GM21619 (cell line): Measurements from ENCODE around the gene SNX5.
A peak's percentile ranks its signal among the peaks of the same experiment; 100 is the strongest.

Source experiments
- ATAC-seq: cut with Tn5 transposase; IDR thresholded peaks from one replicate; pipeline ENCODE4 v1.9.1; 2021; ENCODE audit not compliant: unreplicated experiment

The SNX5 gene

DNA sequence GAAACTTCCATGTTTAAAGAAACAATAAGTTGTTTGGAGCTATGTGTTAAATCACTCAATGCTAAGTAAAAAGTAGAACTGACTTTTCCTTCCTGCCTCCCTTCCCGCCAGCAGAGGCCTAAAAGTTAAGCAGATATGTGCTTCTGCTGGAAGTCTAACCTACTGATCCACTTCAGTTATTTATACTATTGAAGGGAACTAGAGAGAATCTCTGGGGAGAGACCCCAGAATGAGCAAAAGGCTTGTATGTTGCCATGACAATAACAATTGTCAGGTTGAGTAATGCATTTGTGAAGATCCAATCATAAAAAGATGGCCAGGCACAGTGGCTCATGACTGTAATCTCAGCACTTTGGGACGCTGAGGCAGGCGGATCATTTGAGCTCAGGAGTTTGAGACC is 25.0 kb upstream of the SNX5 start:
- no peak for ATAC-seq

DNA sequence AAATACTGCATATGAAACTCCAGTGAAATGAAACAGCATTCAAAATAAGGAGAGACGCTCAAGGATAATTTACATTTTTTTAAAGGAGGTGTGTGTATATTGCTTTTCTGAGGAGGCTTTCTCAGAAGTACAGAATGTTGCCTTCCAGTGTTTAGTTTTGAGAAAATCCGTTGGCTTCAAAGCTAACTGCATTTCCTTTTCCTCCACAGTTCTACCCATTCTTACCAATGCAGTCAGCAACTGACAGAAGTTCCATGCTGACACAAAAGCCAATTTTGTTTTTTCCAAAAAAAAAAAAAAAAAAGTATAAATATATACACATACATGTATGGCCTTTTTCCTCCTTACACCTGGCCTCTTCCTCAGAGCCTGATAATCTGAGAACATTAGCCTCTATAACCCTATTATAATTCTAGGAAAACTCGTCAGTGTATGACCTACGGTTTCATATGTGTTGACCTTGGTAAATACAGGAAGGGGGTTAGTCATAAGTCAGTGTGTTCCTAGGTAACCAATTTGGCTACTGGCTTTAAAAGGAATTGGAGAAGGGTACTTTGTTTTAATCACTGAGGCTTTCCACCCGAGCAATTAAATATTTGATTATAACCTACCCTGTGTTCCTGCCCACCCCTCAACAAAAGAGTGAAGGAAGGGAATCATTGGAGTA is 24.4 kb upstream of the SNX5 start:
- ATAC-seq = no peak

DNA sequence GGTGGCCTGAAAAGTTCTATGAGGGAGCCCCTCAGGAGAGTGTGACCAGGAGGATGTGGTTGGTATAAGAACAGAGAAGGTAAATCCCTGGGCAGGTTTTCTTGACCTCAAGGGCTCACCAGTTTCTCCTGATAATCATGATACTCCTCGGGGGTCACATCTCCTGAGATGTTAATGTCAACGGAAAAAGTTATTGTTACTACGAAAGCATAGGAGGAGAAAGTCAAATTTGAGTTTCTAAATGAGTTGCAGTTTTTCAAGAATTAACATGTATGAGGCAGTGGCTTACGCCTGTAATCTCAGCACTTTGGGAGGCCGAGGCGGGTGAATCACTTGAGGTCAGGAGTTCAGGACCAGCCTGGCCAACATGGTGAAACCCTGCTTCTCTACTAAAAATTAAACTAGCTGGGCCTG is 23.6 kb upstream of the SNX5 start:
- peak; percentile 59 for ATAC-seq

DNA sequence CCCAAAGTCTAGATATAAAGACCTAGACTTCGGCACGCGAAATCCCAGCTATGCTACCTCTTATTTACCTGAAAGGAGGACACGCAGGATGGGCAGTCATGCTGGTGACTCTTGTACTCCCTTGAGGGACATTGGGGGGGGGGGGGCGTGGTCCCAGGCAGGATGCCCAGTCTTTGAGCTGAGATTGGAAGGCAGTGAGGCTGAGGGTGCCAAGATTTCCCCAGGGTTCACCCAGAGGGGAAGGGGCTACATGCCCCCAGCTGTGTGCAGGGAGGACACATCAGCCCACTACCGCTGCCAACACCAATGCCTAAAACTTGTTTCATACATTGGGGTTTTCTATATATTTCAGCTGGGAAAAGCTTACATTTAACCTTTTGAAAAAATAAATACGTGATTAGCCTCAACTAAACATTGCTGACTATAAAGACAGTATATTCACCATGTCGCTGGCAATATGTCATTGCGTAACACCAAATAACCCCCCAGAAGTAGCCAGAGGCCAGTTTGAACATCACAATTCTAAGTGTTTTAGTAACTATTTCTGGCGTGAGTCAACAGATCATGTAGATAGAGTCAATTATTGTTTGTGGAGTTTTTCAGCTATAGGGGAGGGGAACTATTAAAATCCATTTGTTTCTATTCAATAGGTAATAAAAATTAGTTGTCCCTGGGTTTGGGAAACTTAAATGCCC is 21.8 kb upstream of the SNX5 start:
- no peak for ATAC-seq

DNA sequence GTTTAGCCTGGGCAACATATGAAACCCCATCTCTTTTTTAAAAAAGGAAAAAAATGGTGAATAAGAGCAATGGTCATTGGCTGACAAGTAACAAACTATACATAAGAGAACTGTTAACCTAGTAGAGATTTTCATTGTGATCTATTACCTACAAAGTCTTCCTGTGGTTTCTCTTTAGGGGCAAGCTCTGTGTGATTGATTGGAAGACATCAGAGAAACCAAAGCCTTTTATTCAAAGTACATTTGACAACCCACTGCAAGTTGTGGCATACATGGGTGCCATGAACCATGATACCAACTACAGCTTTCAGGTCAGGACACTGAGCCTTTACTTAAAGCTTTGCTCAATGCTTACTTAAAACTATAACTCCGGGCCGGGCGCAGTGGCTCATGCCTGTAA is 19.4 kb upstream of the SNX5 start:
- no peak for ATAC-seq

DNA sequence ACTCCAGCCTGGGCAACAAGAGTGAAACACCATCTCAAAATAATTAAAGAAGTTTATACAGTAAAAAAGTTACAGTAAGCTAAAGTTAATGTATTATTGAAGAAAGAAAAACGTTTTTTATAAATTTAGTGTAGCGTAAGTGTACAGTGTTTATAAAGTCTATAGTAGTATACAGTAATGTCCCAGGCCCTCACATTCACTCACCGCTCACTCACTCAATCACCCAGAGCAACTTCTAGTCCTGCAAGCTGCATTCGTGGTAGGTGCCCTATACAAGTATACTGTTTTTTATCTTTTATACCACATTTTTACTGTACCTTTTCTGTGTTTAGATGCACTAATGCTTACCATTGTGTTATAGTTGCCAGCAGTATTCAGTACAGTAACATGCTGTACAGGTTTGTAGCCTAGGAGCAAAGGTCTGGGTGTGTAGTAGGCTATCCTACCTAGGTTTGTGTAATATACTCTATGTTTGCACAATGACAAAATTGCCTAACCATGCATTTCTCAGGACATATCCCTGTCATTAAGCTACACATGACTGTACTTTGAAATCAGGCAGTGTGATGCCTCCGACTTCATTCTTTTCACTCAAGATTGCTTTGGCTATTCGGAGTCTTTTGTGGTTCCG is 16.9 kb upstream of the SNX5 start:
- no peak for ATAC-seq

DNA sequence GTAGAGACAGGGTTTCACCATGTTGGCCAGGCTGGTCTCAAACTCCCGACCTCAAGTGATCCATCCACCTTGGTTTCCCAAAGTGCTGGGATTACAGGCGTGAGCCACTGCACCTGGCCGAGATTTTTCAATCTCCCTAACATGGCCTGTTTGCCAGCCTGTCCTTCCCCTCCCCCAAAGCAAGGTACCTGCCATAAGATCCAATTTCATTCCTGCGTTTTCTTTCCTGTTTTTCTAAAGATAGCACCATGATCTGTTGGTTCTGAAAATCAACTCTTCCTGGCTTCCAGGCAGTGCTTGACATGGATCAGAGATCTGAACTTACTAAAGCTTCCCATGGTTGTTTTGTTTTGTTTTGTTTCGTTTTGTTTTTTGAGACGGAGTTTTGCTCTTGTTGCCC is 7.7 kb upstream of the SNX5 start:
- no peak for ATAC-seq

DNA sequence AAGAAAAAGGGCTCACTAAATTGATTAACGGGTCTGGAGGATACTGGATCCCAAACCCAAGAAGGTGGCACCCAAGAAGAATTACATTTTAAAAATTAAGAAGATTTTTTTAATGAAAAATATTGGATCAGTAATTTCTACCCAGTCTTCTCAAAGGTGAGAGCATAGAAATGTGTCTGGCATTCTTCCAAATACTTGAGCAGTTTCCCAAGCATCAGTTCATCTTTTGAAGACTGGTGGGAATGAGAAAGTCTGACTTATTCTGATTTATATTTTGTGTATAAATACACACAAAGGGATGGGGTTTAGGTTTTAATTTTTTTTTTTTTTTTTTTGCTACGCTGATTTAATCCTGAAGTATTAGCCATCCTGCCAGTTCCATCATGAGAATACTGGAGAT is 3.5 kb upstream of the SNX5 start:
- ATAC-seq = no peak

DNA sequence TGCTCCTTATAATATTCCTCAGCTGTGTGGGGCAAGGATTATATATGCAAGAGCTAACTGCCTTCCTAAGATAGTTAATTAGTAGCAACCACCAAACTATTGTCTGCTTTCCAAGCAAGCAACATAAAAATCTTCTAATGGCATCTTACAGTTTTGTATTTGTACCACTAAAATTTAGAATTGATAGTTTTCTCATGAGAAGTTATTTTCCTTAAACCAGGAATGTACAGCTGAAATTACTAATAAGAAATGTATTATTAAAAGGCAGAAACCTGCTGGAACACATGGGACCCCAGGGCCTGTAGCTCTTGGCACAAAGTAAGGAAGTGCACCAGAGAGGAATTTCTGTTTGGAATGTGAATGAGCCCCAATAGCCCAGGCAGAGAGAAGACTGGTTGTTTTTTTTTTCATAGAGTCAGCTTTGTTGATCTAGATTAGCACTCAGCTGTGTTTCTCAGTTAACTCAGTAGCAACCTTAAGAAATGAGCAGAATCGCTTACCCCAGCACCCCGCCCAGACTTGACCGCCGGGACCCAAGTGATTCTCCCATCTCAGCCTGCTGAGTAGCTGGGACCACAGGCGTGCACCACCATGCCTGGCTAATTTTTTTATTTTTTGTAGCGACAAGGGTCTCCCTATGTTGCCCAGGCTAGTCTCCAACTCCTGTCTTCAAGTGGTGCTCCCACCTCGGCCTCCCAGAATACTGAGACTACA is 2.9 kb upstream of the SNX5 start:
- ATAC-seq = no peak

DNA sequence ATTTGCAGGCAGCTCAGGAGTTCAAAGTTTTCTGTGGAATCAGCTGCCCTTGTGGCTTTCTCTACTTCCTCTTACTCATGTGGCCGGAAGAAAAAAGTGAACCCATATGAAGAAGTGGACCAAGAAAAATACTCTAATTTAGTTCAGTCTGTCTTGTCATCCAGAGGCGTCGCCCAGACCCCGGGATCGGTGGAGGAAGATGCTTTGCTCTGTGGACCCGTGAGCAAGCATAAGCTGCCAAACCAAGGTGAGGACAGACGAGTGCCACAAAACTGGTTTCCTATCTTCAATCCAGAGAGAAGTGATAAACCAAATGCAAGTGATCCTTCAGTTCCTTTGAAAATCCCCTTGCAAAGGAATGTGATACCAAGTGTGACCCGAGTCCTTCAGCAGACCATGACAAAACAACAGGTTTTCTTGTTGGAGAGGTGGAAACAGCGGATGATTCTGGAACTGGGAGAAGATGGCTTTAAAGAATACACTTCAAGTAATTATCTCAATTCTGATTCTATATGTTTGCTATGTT is 1.4 kb upstream of the SNX5 start:
- no peak for ATAC-seq

DNA sequence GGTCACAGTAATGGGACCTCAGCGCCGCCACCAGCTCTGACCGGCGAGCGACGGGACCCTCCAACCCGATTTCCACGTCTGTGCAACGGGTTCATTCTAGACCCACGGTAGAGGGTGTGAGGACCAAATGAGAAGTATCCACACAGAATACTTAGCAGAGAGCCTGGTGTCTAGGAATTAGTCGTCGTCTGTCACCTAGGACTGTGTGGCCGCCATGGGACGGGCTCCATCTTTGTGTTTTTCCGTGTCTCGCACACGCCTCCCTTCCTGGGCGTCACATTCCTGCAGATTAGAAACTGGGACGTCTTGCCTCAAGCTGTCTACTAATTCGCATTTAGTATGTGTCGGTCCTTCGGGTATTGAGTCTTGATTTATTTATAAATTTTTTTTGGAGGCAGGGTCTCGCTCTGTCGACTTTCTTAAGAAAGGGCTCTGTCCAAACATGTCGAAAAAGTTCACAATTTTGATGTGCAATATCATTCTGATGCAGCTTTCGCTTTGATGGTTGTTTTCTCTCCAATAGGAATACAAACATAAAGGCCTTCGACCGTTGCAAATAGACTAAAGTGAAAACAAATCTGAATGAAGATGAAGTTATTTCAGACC is 787 bp upstream of the SNX5 start:
- peak; percentile 5 for ATAC-seq

DNA sequence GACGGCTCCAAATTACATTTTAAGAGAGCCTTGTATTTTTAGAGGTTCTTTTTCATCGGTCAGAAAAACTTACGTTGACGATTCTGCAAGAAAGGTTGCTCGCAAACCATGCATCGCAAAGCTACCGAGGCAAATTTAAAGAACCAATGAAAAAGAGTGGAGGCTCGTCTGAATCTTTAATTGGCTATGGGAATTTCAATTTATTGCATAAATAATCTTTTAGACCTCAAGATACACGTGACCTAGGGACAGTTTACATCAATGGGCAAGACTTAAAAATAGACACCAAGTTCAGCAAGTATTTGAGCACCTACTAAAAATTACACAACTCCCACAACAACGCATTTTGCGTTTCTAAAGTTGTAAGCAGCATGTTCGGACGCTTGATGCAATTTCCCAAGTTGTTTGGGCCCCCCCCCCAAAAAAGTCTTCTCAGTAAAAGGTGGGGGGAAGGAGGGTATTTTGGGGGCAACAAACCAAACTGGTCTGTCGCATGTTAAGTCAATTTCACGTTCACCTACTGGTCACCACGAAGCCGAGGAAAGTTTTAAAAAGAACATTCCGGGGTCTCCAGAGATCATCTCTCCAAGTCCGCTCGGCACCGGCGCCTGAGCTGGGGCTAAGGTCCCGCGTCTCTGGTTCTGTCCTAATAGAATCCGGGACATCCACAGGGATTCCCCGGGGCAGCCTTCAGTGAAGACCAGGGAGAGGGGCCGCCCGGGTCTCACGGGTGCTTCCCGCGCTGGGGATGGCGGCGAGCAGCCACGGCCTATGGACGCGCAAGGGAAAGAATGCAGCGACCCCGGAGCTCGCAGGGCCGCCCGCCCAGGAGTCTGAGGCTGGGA is 851 bp downstream of the SNX5 start:
- ATAC-seq = peak; percentile 2

DNA sequence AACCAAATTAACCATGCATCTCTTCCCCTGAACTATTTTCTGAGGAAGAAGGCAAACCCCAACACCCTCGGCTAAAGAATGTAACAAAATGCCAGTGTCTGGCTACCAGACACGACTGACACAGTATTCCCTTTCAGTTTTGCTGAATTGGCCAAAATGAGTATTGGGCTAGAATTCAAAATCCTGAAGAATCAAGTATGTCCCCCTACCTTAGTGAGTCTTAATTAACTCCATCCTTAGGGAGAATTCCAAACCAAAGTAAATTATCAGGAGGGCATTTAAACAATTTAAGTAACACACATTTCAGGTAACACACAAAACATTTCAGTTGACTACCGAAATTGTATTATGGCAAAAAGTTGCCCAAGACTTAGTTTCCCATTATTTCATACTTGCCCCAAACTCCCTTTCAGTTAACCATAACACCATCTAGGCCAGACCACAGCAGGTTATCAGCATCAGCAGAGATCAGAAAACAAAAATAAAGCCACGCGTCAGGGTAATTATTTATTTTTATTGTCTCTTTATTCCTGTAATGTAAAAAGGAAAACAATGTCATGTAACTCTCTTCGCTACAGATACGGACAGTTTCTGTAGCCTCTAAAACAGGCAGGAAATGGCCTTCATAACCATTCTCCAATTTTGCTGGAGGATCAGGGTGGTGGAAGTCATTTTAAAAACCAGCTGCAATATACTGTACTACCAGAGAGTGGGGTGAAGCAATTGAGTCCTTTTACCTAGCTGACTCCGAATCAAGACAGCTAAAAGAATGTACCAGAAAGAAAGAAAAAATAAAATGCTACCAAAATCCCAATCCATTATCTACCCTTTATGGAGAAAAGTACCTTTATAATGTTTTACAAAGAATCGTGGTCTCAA is 1.9 kb downstream of the SNX5 start:
- ATAC-seq = no peak

DNA sequence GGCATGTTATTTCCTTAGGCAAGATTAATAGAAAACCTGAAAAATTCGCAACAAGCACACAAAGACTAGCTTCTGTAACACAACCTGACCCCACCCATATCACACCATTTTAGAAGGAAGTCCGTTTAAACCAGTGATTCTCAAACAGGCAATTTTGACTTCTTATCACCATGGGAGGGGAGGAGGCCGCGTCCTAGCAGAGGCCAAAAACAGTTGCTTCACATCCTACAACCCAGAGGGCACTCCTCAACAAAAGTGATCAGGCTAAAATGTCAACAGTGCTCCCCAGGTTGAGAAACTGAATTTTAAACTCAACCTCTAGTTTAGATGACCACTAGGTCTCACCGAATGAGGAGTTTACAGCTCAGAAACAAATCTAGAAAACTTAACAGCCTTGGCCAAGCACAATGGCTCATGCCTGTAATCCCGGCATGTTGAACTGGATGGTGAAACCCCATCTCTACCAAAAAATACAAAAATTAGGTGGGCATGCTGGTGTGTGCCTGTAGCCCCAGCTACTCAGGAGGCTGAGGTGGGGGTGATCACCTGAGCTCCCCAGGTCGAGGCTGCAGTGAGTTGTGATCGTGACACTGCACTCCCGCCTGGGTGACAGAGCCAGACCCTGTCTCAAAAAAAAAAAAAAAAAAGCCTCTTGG is 3.4 kb downstream of the SNX5 start:
- ATAC-seq = no peak

DNA sequence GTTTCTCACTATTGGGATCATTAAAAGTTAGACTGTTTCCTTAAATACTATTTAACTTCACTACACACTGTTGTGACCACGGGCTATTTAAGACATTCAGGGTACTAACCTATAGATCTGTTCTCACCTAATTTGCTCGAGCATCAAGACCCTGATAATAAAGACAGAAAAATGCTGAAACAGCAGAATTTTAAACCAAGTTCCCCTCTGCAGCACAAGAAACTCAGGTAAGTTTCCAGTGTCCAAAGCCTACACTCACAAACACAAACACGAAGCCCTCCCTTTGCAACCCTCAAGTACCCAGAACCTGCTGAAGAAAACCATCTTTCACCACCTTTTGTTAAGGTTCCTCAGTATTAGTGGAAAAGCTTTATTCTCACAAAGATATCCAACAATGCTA is 4.0 kb downstream of the SNX5 start:
- no peak for ATAC-seq

DNA sequence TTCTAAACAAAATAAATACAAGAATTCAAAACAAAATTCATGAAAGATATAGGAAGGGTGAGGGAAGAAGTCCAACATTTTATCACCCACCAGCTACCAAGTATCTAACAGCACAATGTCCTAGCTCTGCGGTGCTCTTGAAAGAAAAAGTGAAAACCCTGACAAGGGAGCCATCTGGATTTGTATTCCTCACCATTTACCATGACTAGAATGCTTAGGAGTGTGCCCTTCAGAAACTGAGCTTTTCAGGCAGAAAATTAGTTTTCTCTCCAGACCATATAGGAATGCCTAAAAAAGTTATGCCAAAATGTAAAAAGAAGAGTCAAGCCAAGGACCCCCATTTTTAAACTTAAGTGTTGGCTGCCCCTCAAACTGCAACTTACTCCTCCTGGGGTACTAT is 4.5 kb downstream of the SNX5 start:
- ATAC-seq = no peak

DNA sequence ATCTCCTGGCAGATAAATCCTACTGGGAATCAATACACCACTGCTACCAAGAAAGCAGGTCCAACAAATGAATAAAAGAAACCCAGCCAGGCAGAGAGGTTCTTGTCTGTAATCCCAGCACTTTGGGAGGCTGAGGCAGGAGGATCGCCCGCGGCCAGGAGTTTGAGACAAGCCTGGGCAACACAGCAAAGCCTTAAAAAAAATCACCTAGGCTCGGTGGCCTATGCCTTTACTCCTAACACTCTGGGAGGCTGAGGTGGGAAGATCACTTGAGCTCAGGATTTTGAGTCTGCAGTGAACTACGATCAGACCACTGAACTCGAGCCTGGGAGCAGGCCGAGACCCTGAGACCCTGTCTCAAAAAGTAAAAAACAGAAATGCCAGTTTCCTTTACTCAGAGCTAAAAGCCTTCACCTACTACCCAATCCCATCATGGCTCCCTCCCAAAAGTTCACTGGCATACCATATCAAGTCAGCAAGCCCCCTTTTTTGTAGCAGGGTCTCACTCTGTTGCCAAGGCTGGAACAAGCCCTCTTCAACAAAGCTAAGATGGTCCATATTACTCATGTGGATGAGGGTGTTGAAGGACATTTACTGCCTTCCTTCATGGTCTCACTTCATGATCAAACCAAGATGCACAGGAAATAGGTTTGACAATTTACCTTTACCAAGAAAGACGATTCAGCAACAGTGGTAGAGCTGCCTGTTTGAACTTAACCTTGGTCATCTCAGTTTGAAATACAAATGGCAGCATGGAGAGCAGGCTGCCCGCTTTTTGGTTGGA is 5.3 kb downstream of the SNX5 start:
- no peak for ATAC-seq

DNA sequence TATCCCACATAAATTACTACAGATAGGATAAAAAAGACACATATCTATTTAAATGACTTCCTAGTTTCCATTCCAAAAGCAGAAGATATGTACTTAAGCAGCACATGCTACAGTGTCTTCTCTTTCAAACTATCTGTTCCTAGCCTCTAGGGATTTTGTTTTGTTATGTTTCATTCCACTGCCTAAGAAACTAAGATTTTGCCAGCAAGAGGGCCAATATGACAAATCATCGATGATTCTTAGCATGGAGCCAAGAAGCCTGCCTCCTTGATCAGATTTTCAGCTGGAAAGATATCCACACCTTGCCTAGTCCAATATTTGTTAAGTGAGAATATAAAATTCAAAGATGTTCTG is 7.0 kb downstream of the SNX5 start:
- ATAC-seq = no peak
